Fibroblast of the aortic adventitia (primary cell): ENCODE data around the gene OSBPL9. TPM values are rescaled to one million over a fixed set of nuclear protein-coding genes. Genes with fewer than 3 reads are reported as not detected.
A peak's percentile ranks its signal among the peaks of the same experiment; 100 is the strongest.
"Not testable (repeated sequence)": the region's sequence is repeated elsewhere in the genome, so short reads cannot be mapped to it uniquely, and the experiment has no call there.

Experiments used
- DNase-seq: peaks from one replicate; pipeline ENCODE4 v3.0.0-alpha.2; 2010; ENCODE audit warnings: low read depth
- H3K4me3 ChIP-seq: 2 replicates; pipeline ENCODE4 v1.5.1; 2011; ENCODE audit warnings: low read depth, mild to moderate bottlenecking, control low read depth, low read length, moderate library complexity
- CTCF ChIP-seq: IDR thresholded peaks from 2 replicates; pipeline ENCODE4 v1.5.1; 2011; ENCODE audit warnings: mild to moderate bottlenecking, low read length, control low read depth, inconsistent platforms; ENCODE audit not compliant: insufficient read depth
- total RNA-seq: library from RNA; depleted of rRNA; stranded (reverse); fragments of >200 nt; gene quantifications from 2 replicates; pipeline ENCODE4 v1.2.3, GENCODE V29; 2012; ENCODE audit warnings: low replicate concordance

The OSBPL9 gene
- total RNA-seq, 1 donor = 52.7 TPM

GRCh38 chr1:51732701-51733425 lies 116.0 kb downstream of the OSBPL9 start:
- DNase-seq = no peak
- TF ChIP-seq CTCF = no peak
- H3K4me3 ChIP-seq = no peak overlapping the region

GRCh38 chr1:51733426-51733774 lies 116.5 kb downstream of the OSBPL9 start:
- DNase-seq = not testable (repeated sequence)

GRCh38 chr1:51733793-51734522 lies 117.1 kb downstream of the OSBPL9 start:
- peak; percentile 10 for DNase-seq
- no peak for TF ChIP-seq CTCF
- no peak overlapping the region for H3K4me3 ChIP-seq

More at GRCh38 chr1:51733426-51733774, 116.5 kb downstream of the OSBPL9 start:
- not testable (repeated sequence) for H3K4me3 ChIP-seq

GRCh38 chr1:51734896-51735745 lies 118.2 kb downstream of the OSBPL9 start:
- DNase-seq = peak; percentile 35
- no peak overlapping the region for H3K4me3 ChIP-seq
- TF ChIP-seq CTCF = no peak

GRCh38 chr1:51735746-51736254 lies 118.9 kb downstream of the OSBPL9 start:
- DNase-seq = no peak
- TF ChIP-seq CTCF = no peak
- H3K4me3 ChIP-seq = no peak overlapping the region

- peak; percentile 93 for DNase-seq
- no peak for TF ChIP-seq CTCF
These were observed 119.8 kb downstream of the OSBPL9 start for GRCh38 chr1:51736702-51737101.

GRCh38 chr1:51738681-51739080 lies 121.8 kb downstream of the OSBPL9 start:
- H3K4me3 ChIP-seq = no peak overlapping the region
- DNase-seq = no peak
- no peak for TF ChIP-seq CTCF

More at GRCh38 chr1:51736702-51737101, 119.8 kb downstream of the OSBPL9 start:
- no peak overlapping the region for H3K4me3 ChIP-seq
